ENCODE measurements around the gene SPTBN1. TPM values are rescaled to one million over a fixed set of nuclear protein-coding genes. Genes with fewer than 3 reads are reported as not detected.

The SPTBN1 gene
- total and polyA plus RNA-seq, 2 donors (not counting 3 experiments of a cell fraction or from before 2014, with no cell fraction given), result 63.3 to 320 TPM

DNA sequence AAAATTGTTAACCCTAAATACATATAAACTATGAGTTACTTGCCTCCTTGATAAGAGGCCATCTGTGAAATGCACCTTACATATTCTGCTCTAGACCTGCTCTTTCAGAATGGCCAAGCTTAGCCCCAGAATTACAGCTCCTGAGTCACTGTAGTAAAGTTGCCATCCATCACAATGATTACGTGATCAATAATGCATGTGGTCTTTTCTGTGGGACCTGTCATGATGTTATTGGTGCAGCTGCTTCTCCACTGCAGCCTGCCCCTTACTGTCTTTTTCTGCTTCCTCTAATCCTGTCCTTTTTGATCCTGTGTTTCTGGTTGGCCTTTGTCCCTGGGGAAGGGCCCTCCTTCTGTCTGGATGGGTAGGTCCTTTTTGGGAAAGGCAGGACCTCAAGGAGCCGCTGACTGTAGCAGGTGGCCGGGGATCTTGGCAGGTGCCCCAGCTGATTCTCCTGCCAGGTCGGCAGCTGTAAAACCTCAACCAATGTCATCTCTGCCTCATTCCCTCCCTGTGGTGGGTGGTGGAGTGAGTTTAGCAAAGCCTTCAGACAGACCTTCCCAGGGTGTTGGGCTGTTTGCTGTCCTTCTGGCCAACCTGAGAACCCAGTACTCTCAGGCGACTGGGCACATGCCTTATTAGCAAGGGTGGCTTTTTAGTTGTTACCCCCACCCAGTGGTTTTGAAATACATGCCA lies 141.2 kb downstream of the SPTBN1 start:
- Histone ChIP-seq H3K4me2 (ENCODE audit: insufficient read depth, low read length) (no peak overlapping the region), H3K4me3 (replicated peaks in 1 of 3; ENCODE audit: insufficient read depth in 1 of 3, low read depth in 1 of 3, low read length in 3 of 3) (no peak overlapping the region), H4K20me1 (replicated peaks; ENCODE audit: control insufficient read depth, extremely low read depth, insufficient read depth, low read length) (peaks cover 2% of the 10 kb centered on the region), H3K36me3 (ENCODE audit: control insufficient read depth in 2 of 2, extremely low read depth in 1 of 2, insufficient read depth in 2 of 2, low read length in 2 of 2) (peaks cover 0 to 2% of the 10 kb centered on the region in 2 experiments), H3K27me3 (ENCODE audit: control insufficient read depth in 2 of 2, insufficient read depth in 2 of 2, low read length in 2 of 2) (no peaks in the 10 kb centered on the region), H3K79me2 (ENCODE audit: control insufficient read depth, insufficient read depth, low read length) (peaks cover 92% of the 10 kb centered on the region), H3K4me1 (ENCODE audit: control insufficient read depth, extremely low read depth, insufficient read depth, low read length) (peaks cover 24% of the 10 kb centered on the region), H2AFZ (ENCODE audit: low read depth, low read length) (no peak overlapping the region), H3K27ac (ENCODE audit: insufficient read depth, low read depth, low read length) (no peak overlapping the region), H3K9me3 (replicated peaks; ENCODE audit: control insufficient read depth, insufficient read depth, low read length) (no peaks in the 10 kb centered on the region), H3K9ac (replicated peaks; ENCODE audit: extremely low read depth, insufficient read depth, low read length) (no peak overlapping the region), H3K9me1 (replicated peaks; ENCODE audit: control insufficient read depth, extremely low read depth, insufficient read depth, low read length) (no peaks in the 10 kb centered on the region)
- intact Hi-C loops (cut with micrococcal nuclease), result no loop called here
- CTCF ChIA-PET, result interaction anchor here (1.0 to 1.1 kb wide), 2 partner anchors 9 to 490 kb away, joined by 3 read pairs; no protein-coding TSS in a partner anchor
- BruUV-seq (replicated peaks), result no TSS peak
- FAIRE-seq (no peak), DNase-seq (ENCODE audit: low read depth, low spot score) (no peak)
- TF ChIP-seq POLR2AphosphoS5 (IDR thresholded peaks at IDR 0.05; ENCODE audit: insufficient read depth, low read depth, low read length), result no peak
- dilution Hi-C loops (cut with MboI; ENCODE audit: extremely low pct_ligation_motif_present, low sequenced_read_pairs), result no loop called here
- POLR2A ChIA-PET, result no interaction called here

- ChIA-PET CTCF (interaction anchor here (1.0 to 1.4 kb wide), 2 partner anchors 7 to 492 kb away, joined by 3 to 4 read pairs; no protein-coding TSS in a partner anchor), POLR2A (interaction anchor here (1.3 kb wide), 1 partner anchor 19 kb away, joined by 3 read pairs; no protein-coding TSS in a partner anchor)
- no peaks in the 10 kb centered on the region for H3K27me3 ChIP-seq (ENCODE audit: control insufficient read depth in 2 of 2, insufficient read depth in 2 of 2, low read length in 2 of 2)
- no peaks in the 10 kb centered on the region for H3K9me3 ChIP-seq (replicated peaks; ENCODE audit: control insufficient read depth, insufficient read depth, low read length)
- H3K27ac ChIP-seq (ENCODE audit: insufficient read depth, low read depth, low read length), result no peak overlapping the region
- H3K4me2 ChIP-seq (ENCODE audit: insufficient read depth, low read length), result no peak overlapping the region
- dilution Hi-C loops (cut with MboI; ENCODE audit: extremely low pct_ligation_motif_present, low sequenced_read_pairs) (no loop called here), intact Hi-C loops (cut with micrococcal nuclease) (no loop called here)
- peaks cover 37% of the 10 kb centered on the region for H3K4me1 ChIP-seq (ENCODE audit: control insufficient read depth, extremely low read depth, insufficient read depth, low read length)
- peaks cover 92% of the 10 kb centered on the region for H3K79me2 ChIP-seq (ENCODE audit: control insufficient read depth, insufficient read depth, low read length)
- no TSS peak for BruUV-seq (replicated peaks)
- TF ChIP-seq EZH2 (IDR thresholded peaks at IDR 0.05; ENCODE audit: borderline replicate concordance, low read depth, low read length, severe bottlenecking) (no peak), GATA2 (IDR thresholded peaks at IDR 0.05; ENCODE audit: insufficient read depth, insufficient read length, low read depth, low read length) (no peak), POLR2AphosphoS5 (IDR thresholded peaks at IDR 0.05; ENCODE audit: insufficient read depth, low read depth, low read length) (no peak), MAX (IDR thresholded peaks at IDR 0.05; ENCODE audit: insufficient read depth, insufficient read length) (no peak), POLR2A (IDR thresholded peaks at IDR 0.05; ENCODE audit: low read depth, low read length) (no peak), MYC (IDR thresholded peaks at IDR 0.05; ENCODE audit: low read depth, low read length) (no peak), JUN (IDR thresholded peaks at IDR 0.05; ENCODE audit: borderline replicate concordance, insufficient read depth, insufficient read length, low read depth) (no peak)
- peaks cover 0 to 2% of the 10 kb centered on the region in 2 experiments for H3K36me3 ChIP-seq (ENCODE audit: control insufficient read depth in 2 of 2, extremely low read depth in 1 of 2, insufficient read depth in 2 of 2, low read length in 2 of 2)
- DNase-seq (ENCODE audit: low read depth, low spot score) (no peak), FAIRE-seq (no peak)
- H3K9me1 ChIP-seq (replicated peaks; ENCODE audit: control insufficient read depth, extremely low read depth, insufficient read depth, low read length), result no peaks in the 10 kb centered on the region
- no peak overlapping the region for H2AFZ ChIP-seq (ENCODE audit: low read depth, low read length)
- H3K9ac ChIP-seq (replicated peaks; ENCODE audit: extremely low read depth, insufficient read depth, low read length), result no peak overlapping the region
- H4K20me1 ChIP-seq (replicated peaks; ENCODE audit: control insufficient read depth, extremely low read depth, insufficient read depth, low read length), result peaks cover 2% of the 10 kb centered on the region
- H3K4me3 ChIP-seq (replicated peaks in 1 of 3; ENCODE audit: insufficient read depth in 1 of 3, low read depth in 1 of 3, low read length in 3 of 3), result no peak overlapping the region
These were observed 142.5 kb downstream of the SPTBN1 start for GRCh38 chr2:54598347-54599325.
